GM21717 (cell line): ENCODE measurements around the gene PYCR2.
A peak's percentile ranks its signal among the peaks of the same experiment; 100 is the strongest.
"Not testable (repeated sequence)": the region's sequence is repeated elsewhere in the genome, so short reads cannot be mapped to it uniquely, and the experiment has no call there.

Experiments
- ATAC-seq: cut with Tn5 transposase; IDR thresholded peaks from one replicate; pipeline ENCODE4 v1.9.1; 2021; ENCODE audit warnings: mild to moderate bottlenecking, moderate library complexity; ENCODE audit not compliant: unreplicated experiment

Gene PYCR2

GRCh38 chr1:225943582-225943981 is 19.5 kb upstream of the PYCR2 start:
- no peak for ATAC-seq

GRCh38 chr1:225942574-225942973 is 18.5 kb upstream of the PYCR2 start:
- peak; percentile 85 for ATAC-seq

- no peak for ATAC-seq
Measured at GRCh38 chr1:225941942-225942222, 17.8 kb upstream of the PYCR2 start.

GRCh38 chr1:225941187-225941941 is 17.3 kb upstream of the PYCR2 start, which contains the start of gene LEFTY2:
TSS of gene LEFTY2 (minus strand) at chr1:225941220. CDS start at chr1:225941140, 80 bp downstream.
- ATAC-seq = no peak

- ATAC-seq = no peak
Measured at GRCh38 chr1:225940385-225941151, 16.5 kb upstream of the PYCR2 start.

- ATAC-seq = not testable (repeated sequence)
Measured at GRCh38 chr1:225939939-225940310, 15.9 kb upstream of the PYCR2 start.

- ATAC-seq = not testable (repeated sequence)
Measured at GRCh38 chr1:225939097-225939938, 15.3 kb upstream of the PYCR2 start.

- ATAC-seq = no peak
Measured at GRCh38 chr1:225937048-225937968, 13.3 kb upstream of the PYCR2 start.

- ATAC-seq = no peak
Measured at GRCh38 chr1:225936523-225936922, 12.5 kb upstream of the PYCR2 start.

- ATAC-seq = not testable (repeated sequence)
Measured at GRCh38 chr1:225936086-225936485, 12.0 kb upstream of the PYCR2 start.

GRCh38 chr1:225934711-225935110 is 10.7 kb upstream of the PYCR2 start:
- no peak for ATAC-seq

- ATAC-seq = no peak
Measured at GRCh38 chr1:225933072-225933471, 9.0 kb upstream of the PYCR2 start.

- no peak for ATAC-seq
Measured at GRCh38 chr1:225931270-225932136, 7.5 kb upstream of the PYCR2 start.

GRCh38 chr1:225930566-225930965 is 6.5 kb upstream of the PYCR2 start:
- ATAC-seq = no peak

GRCh38 chr1:225929462-225929861 is 5.4 kb upstream of the PYCR2 start:
- ATAC-seq = not testable (repeated sequence)

GRCh38 chr1:225928186-225929175 is 4.4 kb upstream of the PYCR2 start:
- ATAC-seq = no peak

- no peak for ATAC-seq
Measured at GRCh38 chr1:225926551-225927113, 2.6 kb upstream of the PYCR2 start.

- ATAC-seq = no peak
Measured at GRCh38 chr1:225923381-225923691, 714 bp downstream of the PYCR2 start.
